NCI-H1436 (cell line): Measurements from ENCODE around the gene COX6A1.
A peak's percentile ranks its signal among the peaks of the same experiment; 100 is the strongest.
"Not testable (repeated sequence)": the region's sequence is repeated elsewhere in the genome, so short reads cannot be mapped to it uniquely, and the experiment has no call there.

Experiments
- DNase-seq: peaks from one replicate; lab custom pipeline; 2025; lab: John Stamatoyannopoulos, UW

The COX6A1 gene

DNA sequence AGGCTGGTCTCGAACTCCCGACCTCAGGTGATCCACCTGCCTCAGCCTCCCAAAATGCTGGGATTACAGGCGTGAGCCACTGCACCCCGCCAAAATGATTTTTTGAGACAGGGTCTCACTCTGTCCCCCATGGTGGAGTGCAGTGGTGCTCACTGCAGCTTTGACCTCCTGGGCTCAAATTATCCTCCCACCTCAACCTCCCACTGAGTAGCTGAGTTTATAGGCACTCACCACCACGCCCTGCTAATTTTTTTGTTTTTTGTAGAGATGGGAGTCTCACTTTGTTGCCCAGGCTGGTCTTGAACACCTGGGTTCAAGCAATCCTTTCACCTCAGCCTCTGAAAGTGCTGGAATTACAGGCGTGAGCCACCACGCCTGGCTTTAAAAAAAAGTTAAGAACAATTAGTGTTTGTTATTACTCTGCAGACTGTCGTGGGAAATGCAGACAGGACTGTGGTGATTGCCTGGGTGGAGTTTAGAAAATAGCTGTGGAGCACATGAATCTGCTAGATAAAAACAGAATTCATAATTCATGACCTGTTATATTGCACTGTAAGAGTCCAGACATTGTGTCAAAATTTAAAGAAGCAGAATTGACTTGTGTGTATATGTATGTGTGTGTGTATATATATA is 9.2 kb upstream of the COX6A1 start:
- no peak for DNase-seq

GRCh38 chr12:120429368-120429767 is 8.5 kb upstream of the COX6A1 start:
- no peak for DNase-seq

GRCh38 chr12:120432772-120433525 is 5.0 kb upstream of the COX6A1 start:
- no peak for DNase-seq

- DNase-seq: no peak
Observed at GRCh38 chr12:120438495-120439198, 734 bp downstream of the COX6A1 start.

DNA sequence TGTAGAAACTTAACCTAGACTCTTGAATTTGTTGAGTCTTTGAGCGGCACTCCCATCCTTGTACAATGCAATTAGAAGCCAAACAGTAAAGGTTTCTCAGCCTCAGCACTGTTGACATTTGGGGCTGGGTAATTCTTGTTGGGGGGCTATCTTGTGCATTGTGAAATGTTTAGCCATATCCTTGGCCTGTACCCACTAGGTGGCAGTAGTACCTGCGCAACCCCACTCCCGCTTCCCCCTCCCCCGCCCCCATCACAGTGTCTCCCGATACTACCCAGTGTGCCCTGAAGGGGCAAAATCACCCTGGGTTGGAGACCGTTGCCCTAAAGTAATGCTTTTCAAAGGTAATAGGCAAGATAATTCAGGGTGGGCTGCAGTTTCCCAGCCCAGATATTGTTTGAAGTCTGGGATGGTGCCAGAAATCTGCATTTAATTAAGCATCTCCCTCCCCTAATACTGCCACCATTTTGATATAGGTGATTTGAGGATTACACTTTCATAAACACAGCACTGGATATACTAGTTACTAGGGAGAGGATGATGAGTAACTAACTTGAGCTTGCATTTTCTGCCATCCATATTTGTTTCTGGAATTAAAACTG is 1.8 kb downstream of the COX6A1 start:
- peak; percentile 70 for DNase-seq

GRCh38 chr12:120444676-120445075 is 6.8 kb downstream of the COX6A1 start:
- no peak for DNase-seq

GRCh38 chr12:120445911-120446843 is 8.3 kb downstream of the COX6A1 start, which contains the start of the genes GATC and TRIAP1:
Gene GATC (plus strand): TSS chr12:120446444. CDS start chr12:120446481, 37 bp downstream.
Gene TRIAP1 (minus strand): TSS chr12:120446384. CDS start chr12:120446372, 12 bp downstream.
- peak; percentile 77 for DNase-seq

DNA sequence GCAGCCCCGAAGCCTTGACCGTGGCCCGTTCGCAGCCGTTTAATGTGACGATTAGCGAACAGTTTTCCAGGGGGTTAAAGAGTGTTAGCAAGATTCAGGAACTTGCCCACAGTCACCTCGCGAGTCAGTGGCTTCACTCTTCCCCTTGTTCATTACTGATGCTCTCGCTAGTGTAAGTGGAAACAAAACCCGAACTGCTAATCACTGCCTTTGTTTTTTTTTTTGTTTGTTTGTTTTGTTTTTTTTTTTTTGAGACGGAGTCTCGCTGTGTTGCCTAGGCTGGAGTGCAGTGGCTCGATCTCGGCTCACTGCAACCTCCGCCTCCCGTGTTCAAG is 8.9 kb downstream of the COX6A1 start:
- DNase-seq: not testable (repeated sequence)

- no peak for DNase-seq
Observed at GRCh38 chr12:120447992-120448391, 10.1 kb downstream of the COX6A1 start.

- DNase-seq: not testable (repeated sequence)
Observed at GRCh38 chr12:120452524-120452923, 14.6 kb downstream of the COX6A1 start.

DNA sequence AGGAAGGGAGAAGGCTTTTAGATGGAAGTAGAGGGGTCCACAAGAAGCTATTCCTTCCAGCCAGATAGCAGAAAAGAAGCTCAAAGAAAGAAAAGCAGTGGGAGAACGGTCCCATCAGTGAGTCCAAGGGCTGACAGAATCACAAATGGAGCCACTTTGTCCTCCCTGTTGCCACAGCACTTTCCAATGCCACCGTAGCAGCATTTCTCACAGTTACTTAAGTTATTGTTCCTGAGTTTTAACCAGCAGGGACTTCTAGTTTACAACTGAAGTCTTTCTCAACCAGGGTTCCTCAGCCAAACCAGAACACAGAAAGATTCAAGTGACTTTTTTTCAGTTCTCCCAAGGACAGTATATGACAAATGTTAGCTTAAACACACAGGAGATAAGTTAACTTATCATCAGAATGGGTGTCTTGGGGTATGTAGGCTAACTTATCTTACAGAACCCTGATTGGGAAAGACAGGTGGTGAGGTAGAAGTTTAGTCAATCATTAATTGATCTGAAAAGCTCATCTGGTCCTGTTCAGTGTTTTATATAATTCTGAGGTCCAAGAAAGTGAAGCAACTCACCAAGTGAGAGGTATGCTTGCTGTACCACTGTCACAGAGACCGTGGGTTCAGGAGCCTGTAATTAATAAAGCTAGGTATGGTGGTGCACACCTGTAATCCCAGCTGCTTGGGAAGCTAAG is 15.3 kb downstream of the COX6A1 start:
- no peak for DNase-seq

GRCh38 chr12:120453977-120454376 is 16.1 kb downstream of the COX6A1 start:
- DNase-seq: no peak

DNA sequence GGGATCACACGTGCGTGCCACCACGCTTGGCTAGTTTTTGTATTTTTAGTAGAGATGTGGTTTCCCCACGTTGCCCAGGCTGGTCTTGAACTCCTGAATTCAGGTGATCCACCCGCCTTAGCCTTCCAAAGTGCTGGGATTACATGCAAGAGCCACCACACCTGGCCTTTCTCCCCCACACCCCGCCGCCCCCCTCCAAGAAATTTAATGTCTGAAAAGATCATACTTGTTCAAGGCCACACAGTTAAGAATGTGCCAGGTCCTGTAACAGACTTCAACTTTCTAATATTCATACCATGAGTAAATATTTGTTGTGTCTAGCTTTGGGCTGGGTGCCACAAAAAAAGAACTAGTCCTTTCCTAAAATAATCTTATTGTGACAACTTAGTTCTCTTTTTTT is 17.4 kb downstream of the COX6A1 start:
- DNase-seq: no peak

DNA sequence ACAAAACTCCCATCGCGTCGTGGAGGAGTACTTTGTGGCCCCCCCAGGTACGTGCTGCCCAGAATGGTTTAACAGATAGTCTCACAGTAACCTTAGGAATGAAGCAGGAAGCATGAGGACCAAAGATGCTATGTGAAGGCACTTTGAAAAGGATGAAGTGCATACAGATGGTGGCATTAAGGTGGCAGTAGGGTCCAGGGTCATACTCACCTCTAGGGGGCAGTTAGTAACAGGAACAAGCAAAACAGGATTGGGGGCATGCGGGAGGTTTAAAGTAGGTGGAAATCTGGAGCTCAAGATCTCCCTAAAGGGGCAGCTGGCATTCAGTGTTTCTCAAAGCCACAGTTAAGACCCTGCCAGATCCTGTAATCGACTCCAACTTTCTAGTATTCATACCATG is 19.2 kb downstream of the COX6A1 start:
- DNase-seq: no peak

DNA sequence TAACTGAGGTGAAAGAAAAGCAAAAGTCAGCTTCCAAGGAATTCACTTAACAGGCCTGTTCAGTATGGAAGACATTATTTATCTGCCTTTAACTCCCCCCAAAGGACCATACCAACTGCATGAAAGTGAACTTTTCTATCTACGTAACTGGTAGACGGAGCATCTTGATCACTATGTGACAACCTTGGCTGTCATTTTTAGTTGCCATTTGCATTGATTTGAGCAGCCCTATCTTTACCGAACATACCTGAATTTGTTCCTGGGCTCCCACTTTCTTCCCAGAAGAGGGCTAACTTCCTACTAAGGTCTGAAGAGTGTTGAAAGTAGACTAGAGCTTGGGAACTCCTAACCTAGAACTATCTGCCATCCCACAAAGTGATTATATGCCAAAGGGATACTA is 22.2 kb downstream of the COX6A1 start:
- no peak for DNase-seq

GRCh38 chr12:120462099-120462640 is 24.3 kb downstream of the COX6A1 start:
- DNase-seq: no peak

GRCh38 chr12:120463712-120464111 is 25.8 kb downstream of the COX6A1 start:
- DNase-seq: no peak

DNA sequence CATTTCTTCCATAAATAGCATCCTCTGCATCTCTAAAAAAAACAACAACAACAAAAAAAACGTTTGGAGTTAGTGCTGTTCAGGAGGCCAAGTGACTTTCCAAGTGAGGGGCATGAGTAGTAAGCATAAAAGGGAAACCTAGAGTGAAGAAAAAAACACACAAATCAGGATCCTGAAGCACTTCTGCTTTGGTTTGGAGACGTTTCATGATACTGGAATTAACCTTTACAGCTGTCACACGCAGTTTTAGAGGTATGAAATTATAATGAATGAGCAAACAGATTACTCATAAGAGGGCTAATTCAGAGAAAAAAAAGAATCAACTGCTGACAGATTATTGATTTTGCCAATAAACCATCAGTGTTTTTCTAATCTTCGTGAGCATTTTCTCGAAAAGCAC is 27.8 kb downstream of the COX6A1 start:
- no peak for DNase-seq

DNA sequence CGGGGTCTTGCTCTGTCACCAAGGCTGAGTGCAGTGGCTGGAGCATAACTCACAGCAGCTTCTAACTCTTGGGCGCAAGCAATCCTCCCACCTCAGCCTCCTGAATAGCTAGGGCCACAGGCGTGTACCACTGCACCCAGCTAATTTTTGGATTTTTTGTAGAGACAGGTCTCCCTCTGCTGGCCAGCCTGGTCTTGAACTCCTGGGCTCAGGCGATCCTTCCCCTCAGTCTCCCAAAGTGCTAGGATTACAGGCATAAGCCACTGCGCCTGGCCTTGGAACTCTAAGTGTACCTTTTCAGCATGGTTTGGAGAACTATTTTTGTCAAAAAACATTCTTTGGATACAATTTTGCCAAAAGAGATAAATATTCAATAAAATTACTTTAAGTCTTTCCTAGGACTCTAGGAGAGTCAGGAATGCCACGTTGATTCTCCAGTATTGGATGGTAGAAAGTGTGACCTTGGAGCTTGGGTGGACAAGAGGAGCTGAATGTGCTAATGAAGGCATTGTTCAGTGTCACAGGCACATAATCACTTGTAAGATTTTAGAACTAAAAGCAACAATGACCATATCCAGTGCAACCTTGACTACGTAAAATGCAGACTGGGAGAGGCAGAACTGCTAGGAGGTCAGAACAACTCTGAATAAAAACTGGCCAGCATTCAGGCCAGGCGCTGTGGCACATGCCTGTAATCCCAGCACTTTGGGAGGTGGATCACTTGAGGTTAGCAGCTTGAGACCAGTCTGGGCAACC is 28.8 kb downstream of the COX6A1 start:
- DNase-seq: peak; percentile 43

DNA sequence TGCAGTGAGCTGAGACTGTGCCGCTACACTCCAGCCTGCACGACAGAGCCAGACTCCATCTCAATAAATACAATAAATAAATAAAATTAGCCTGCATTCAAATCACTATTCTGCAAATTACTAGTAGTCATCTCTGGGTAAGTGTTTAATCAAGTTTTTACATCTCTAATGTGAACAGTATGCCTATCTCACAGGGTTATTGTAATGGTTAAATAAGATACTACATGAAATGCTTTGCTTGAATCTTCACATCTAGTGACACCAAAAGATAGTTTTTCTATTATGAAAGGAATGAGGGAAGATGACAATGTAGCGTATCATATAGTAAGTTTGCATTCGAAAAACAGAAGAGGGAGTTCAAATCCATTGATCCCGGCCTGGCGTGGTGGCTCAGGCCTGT is 29.5 kb downstream of the COX6A1 start:
- DNase-seq: no peak
